OCI-LY1 (cell line): Measurements from ENCODE around the gene CRYAA.

Experiments
- H2AFZ ChIP-seq: fragments of 200-600 bp; sonication (generic), shearing (Covaris generic); 2 replicates; pipeline ENCODE4 v1.6.0; 2014; ENCODE audit warnings: antibody characterized with exemption, mild to moderate bottlenecking, low read length
- H3F3A ChIP-seq: fragments of 200-600 bp; sonication (generic), shearing (Covaris generic); 2 replicates; pipeline ENCODE4 v1.6.0; 2014; ENCODE audit warnings: mild to moderate bottlenecking, antibody characterized with exemption, low read length, moderate library complexity; ENCODE audit not compliant: insufficient read depth
- H3K27ac ChIP-seq: fragments of 200-600 bp; sonication (generic); 2 replicates; pipeline ENCODE4 v1.5.1; 2014; ENCODE audit warnings: low read length, mixed run types, mild to moderate bottlenecking, low read depth; ENCODE audit not compliant: poor library complexity, severe bottlenecking
- H3K27me3 ChIP-seq: fragments of 200-600 bp; sonication (generic); 2 replicates; pipeline ENCODE4 v1.6.0; 2014; ENCODE audit warnings: antibody characterized with exemption, mild to moderate bottlenecking, low read length, moderate library complexity; ENCODE audit not compliant: insufficient read depth
- H3K36me3 ChIP-seq: fragments of 200-600 bp; sonication (generic); 2 replicates; pipeline ENCODE4 v1.6.1; 2014; ENCODE audit warnings: mild to moderate bottlenecking, antibody characterized with exemption, low read length, moderate library complexity, mixed read lengths; ENCODE audit not compliant: insufficient read depth
- H3K4me1 ChIP-seq: fragments of 200-600 bp; sonication (generic); 2 replicates; pipeline ENCODE4 v1.5.1; 2014; ENCODE audit warnings: mild to moderate bottlenecking, low read length, moderate library complexity; ENCODE audit not compliant: insufficient read depth, severe bottlenecking
- H3K4me2 ChIP-seq: fragments of 200-600 bp; sonication (generic), shearing (Covaris generic); 2 replicates; pipeline ENCODE4 v1.6.1; 2014; ENCODE audit warnings: low read length
- H3K4me3 ChIP-seq: fragments of 200-600 bp; sonication (generic); 2 replicates; pipeline ENCODE4 v1.5.1; 2014; ENCODE audit warnings: low read length, low read depth, mild to moderate bottlenecking, mixed read lengths; ENCODE audit not compliant: poor library complexity, severe bottlenecking
- H3K79me2 ChIP-seq: fragments of 200-600 bp; shearing (Covaris generic); 2 replicates; pipeline ENCODE4 v1.6.1; 2016; ENCODE audit warnings: mixed run types, low read length, mixed read lengths; ENCODE audit not compliant: insufficient read depth
- H3K9ac ChIP-seq: fragments of 200-600 bp; sonication (generic), shearing (Covaris generic); 2 replicates; pipeline ENCODE4 v1.6.1; 2014; ENCODE audit warnings: mild to moderate bottlenecking, low read length, mixed read lengths
- H3K9me2 ChIP-seq: fragments of 200-600 bp; sonication (generic), shearing (Covaris generic); 2 replicates; pipeline ENCODE4 v1.6.1; 2014; ENCODE audit warnings: low read depth, mild to moderate bottlenecking, low read length, mixed read lengths
- H3K9me3 ChIP-seq: fragments of 200-600 bp; shearing (Covaris generic); 2 replicates; pipeline ENCODE4 v1.6.1; 2014; ENCODE audit warnings: low read length, mixed read lengths
- H4K20me1 ChIP-seq: fragments of 200-600 bp; sonication (generic), shearing (Covaris generic); 2 replicates; pipeline ENCODE4 v1.6.0; 2016; ENCODE audit warnings: mild to moderate bottlenecking, low read length; ENCODE audit not compliant: insufficient read depth
- EZH2 ChIP-seq: fragments of 200-600 bp; sonication (generic), shearing (Covaris generic); IDR thresholded peaks from 2 replicates; pipeline ENCODE4 v1.8.0; 2017; ENCODE audit warnings: borderline replicate concordance, mixed run types, mild to moderate bottlenecking, antibody characterized with exemption, low read length, moderate library complexity, mixed read lengths
- TF ChIP-seq, protein P1 (sequence below): fragments of 200-600 bp; sonication (generic), shearing (Covaris generic); IDR thresholded peaks from 2 replicates; pipeline ENCODE4 v1.5.1; 2017; ENCODE audit warnings: mild to moderate bottlenecking, antibody characterized with exemption, low read length, moderate library complexity, mixed read lengths

The CRYAA gene

DNA sequence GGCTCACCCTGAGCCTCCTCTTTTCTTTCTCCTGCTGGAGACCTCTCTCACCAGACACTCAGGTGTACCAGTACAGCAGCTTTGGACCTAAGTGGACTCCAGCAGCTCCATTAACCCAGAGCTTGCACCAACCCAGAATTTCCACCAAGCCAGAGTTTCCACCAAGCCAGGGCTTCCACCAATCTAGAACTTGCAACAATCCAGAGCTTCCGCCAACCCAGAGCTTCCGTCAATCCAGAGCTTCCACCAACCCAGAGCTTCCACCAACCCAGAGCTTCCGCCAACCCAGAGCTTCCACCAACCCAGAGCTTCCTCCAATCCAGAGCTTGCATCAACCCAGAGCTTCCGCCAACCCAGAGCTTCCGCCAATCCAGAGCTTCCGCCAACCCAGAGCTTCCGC is 23.2 kb downstream of the CRYAA start:
- no peaks in the 10 kb centered on the region for H3K4me1 ChIP-seq

DNA sequence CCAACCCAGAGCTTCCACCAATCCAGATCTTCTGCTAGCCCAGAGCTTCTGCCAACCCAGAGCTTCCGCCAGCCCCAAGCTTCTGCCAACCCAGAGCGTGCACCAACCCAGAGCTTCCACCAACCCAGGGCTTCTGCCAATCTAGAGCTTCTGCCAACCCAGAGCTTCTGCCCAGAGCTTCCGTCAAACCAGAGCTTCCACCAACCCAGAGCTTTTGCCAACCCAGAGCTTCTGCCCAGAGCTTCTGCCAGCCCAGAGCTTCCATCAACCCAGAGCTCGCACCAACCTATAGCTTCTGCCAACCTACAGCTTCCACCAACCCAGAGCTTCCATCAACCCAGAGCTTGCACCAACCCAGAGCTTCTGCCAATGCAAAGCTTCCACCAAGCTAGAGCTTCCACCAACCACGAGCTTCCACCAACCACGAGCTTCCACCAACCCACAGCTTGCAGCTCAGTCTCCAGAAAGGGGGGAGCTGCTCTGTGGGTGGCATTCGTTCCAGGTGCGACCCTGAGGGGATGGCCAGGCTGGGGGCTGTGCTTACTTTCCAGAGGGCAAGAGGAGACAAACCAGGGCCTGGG is 23.8 kb downstream of the CRYAA start:
- no peak overlapping the region for H3K4me2 ChIP-seq
- H4K20me1 ChIP-seq = no peaks in the 10 kb centered on the region
- H3K36me3 ChIP-seq = no peaks in the 10 kb centered on the region
- no peak overlapping the region for H3K27ac ChIP-seq
- no peak overlapping the region for H2AFZ ChIP-seq
- H3K9ac ChIP-seq = no peak overlapping the region
- H3K4me3 ChIP-seq = no peak overlapping the region
- H3K79me2 ChIP-seq = no peaks in the 10 kb centered on the region
- H3K9me2 ChIP-seq = no peaks in the 10 kb centered on the region
- no peaks in the 10 kb centered on the region for H3K9me3 ChIP-seq
- H3F3A ChIP-seq = no peaks in the 10 kb centered on the region
- no peaks in the 10 kb centered on the region for H3K4me1 ChIP-seq
- H3K27me3 ChIP-seq = peaks cover 12% of the 10 kb centered on the region; the same call in 1 of the 2 replicates
- TF ChIP-seq, protein P1, sequence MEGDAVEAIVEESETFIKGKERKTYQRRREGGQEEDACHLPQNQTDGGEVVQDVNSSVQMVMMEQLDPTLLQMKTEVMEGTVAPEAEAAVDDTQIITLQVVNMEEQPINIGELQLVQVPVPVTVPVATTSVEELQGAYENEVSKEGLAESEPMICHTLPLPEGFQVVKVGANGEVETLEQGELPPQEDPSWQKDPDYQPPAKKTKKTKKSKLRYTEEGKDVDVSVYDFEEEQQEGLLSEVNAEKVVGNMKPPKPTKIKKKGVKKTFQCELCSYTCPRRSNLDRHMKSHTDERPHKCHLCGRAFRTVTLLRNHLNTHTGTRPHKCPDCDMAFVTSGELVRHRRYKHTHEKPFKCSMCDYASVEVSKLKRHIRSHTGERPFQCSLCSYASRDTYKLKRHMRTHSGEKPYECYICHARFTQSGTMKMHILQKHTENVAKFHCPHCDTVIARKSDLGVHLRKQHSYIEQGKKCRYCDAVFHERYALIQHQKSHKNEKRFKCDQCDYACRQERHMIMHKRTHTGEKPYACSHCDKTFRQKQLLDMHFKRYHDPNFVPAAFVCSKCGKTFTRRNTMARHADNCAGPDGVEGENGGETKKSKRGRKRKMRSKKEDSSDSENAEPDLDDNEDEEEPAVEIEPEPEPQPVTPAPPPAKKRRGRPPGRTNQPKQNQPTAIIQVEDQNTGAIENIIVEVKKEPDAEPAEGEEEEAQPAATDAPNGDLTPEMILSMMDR = no peak
- no peak for TF ChIP-seq EZH2

More for the DNA sequence above, 23.2 kb downstream of the CRYAA start:
- H3K79me2 ChIP-seq = no peaks in the 10 kb centered on the region
- H4K20me1 ChIP-seq = no peaks in the 10 kb centered on the region
- no peaks in the 10 kb centered on the region for H3F3A ChIP-seq
- H3K4me3 ChIP-seq = no peak overlapping the region
- no peak overlapping the region for H3K27ac ChIP-seq
- H3K9me3 ChIP-seq = no peaks in the 10 kb centered on the region
- H3K36me3 ChIP-seq = no peaks in the 10 kb centered on the region
- no peak overlapping the region for H3K4me2 ChIP-seq
- H2AFZ ChIP-seq = no peak overlapping the region
- no peaks in the 10 kb centered on the region for H3K9me2 ChIP-seq
- peaks cover 12% of the 10 kb centered on the region; the same call in 1 of the 2 replicates for H3K27me3 ChIP-seq
- no peak overlapping the region for H3K9ac ChIP-seq
- TF ChIP-seq, protein P1 = no peak
- TF ChIP-seq EZH2 = no peak

DNA sequence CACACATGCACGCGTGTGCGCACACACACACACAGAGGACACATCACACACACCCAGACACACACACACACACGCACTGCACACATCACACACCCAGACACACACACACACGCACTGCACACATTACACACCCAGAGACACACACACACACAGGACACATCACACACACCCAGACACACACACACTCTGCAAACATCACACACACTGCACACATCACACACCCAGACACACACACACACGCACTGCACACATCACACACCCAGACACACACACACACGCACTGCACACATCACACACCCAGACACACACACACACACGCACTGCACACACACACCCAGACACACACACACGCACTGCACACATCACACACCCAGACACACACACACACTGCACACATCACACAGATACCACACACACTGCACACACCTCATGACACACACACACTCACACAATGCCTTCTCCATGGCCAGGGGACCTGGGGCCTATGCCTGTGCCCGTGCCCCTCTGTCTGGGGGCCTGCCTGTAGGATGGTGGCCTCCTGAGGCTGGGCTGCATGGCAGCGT is 24.4 kb downstream of the CRYAA start:
- peaks cover 12% of the 10 kb centered on the region for H3K27me3 ChIP-seq
- H3K36me3 ChIP-seq = no peaks in the 10 kb centered on the region
- 0 out of 2 replicates have a peak, but pooled peaks cover under 1% of the 10 kb centered on the region for H3K9me3 ChIP-seq
- no peak overlapping the region for H3K4me2 ChIP-seq
- no peak overlapping the region for H3K27ac ChIP-seq
- no peak overlapping the region for H3K9ac ChIP-seq
- H2AFZ ChIP-seq = no peak overlapping the region
- H4K20me1 ChIP-seq = no peaks in the 10 kb centered on the region
- no peaks in the 10 kb centered on the region for H3K4me1 ChIP-seq
- H3K4me3 ChIP-seq = no peak overlapping the region
- H3F3A ChIP-seq = no peaks in the 10 kb centered on the region
- no peaks in the 10 kb centered on the region for H3K79me2 ChIP-seq
- H3K9me2 ChIP-seq = no peaks in the 10 kb centered on the region
- TF ChIP-seq, protein P1 = no peak
- TF ChIP-seq EZH2 = no peak
